ENCODE data around the gene PARD3. TPM values are rescaled to one million over a fixed set of nuclear protein-coding genes. Genes with fewer than 3 reads are reported as not detected.

The PARD3 gene
- total and polyA plus RNA-seq, 10 of the 15 experiments (the other 5 are each of a cell fraction or from before 2014, with no cell fraction given) = 2.6 to 43.1 (median 13.9) TPM

DNA sequence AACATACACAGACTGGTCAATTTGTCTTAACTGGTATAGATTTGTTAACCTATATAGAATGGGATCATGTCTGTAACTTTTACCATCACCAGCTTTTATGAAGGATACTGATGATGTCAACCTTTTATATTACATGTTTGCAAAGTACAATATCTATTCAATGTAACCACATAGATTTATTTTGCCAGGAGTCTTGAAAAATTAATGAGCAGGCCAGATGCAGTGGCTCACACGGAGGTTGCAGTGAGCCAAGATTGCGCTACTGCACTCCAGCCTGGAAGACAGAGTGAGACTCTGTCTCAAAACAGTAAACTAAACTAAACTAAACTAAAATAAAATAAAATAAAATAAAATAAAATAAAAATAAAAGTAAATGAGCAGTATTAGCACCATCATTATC lies 30.0 kb upstream of the PARD3 start:
- WGBS (ENCODE audit: insufficient coverage, insufficient replicate concordance, low lambda C conversion rate, missing lambda C conversion rate) = 48% methylated on average over 2 of the region's 2 CpGs
- Histone ChIP-seq H3K4me2 (ENCODE audit: control insufficient read depth, insufficient read depth) (no peak overlapping the region), H3K27me3 (replicated peaks in 1 of 2; ENCODE audit: control insufficient read depth in 2 of 2, insufficient read depth in 2 of 2, low read length in 1 of 2) (no peaks in the 10 kb centered on the region; a peak in 1 of 4 replicates), H3K9ac (ENCODE audit: control insufficient read depth, insufficient read depth, low read length) (no peak overlapping the region), H3K36me3 (ENCODE audit: control insufficient read depth in 2 of 2, insufficient read depth in 2 of 2, low read length in 1 of 2) (no peaks in the 10 kb centered on the region), H2AFZ (ENCODE audit: control insufficient read depth, low read depth, low read length) (no peak overlapping the region), H3K9me3 (replicated peaks; ENCODE audit: control insufficient read depth, insufficient read depth, low read length) (no peaks in the 10 kb centered on the region), H3K27ac (ENCODE audit: control insufficient read depth, insufficient read depth) (no peak overlapping the region), H4K20me1 (ENCODE audit: control insufficient read depth, insufficient read depth) (no peaks in the 10 kb centered on the region), H3K79me2 (ENCODE audit: control insufficient read depth, insufficient read depth, low read length) (no peaks in the 10 kb centered on the region), H3K4me3 (no peak overlapping the region), H3K4me1 (ENCODE audit: control insufficient read depth, insufficient read depth, low read length) (no peaks in the 10 kb centered on the region)
- SMC1A ChIA-PET (ENCODE audit: uncharacterized antibody, unreplicated experiment) = no interaction called here
- BruUV-seq (replicated peaks) = no TSS peak
- ATAC-seq (no peak), FAIRE-seq (no peak), DNase-seq (ENCODE audit: low read depth, low spot score) (no peak)
- RAD21 ChIA-PET (ENCODE audit: unreplicated experiment) = no interaction called here
- in situ Hi-C loops (cut with MboI) (no loop called here), intact Hi-C loops (cut with micrococcal nuclease; ENCODE audit: unreplicated experiment) (no loop called here)
- CTCF ChIA-PET = no interaction called here
- POLR2A ChIA-PET = no interaction called here
- TF ChIP-seq, protein P1, sequence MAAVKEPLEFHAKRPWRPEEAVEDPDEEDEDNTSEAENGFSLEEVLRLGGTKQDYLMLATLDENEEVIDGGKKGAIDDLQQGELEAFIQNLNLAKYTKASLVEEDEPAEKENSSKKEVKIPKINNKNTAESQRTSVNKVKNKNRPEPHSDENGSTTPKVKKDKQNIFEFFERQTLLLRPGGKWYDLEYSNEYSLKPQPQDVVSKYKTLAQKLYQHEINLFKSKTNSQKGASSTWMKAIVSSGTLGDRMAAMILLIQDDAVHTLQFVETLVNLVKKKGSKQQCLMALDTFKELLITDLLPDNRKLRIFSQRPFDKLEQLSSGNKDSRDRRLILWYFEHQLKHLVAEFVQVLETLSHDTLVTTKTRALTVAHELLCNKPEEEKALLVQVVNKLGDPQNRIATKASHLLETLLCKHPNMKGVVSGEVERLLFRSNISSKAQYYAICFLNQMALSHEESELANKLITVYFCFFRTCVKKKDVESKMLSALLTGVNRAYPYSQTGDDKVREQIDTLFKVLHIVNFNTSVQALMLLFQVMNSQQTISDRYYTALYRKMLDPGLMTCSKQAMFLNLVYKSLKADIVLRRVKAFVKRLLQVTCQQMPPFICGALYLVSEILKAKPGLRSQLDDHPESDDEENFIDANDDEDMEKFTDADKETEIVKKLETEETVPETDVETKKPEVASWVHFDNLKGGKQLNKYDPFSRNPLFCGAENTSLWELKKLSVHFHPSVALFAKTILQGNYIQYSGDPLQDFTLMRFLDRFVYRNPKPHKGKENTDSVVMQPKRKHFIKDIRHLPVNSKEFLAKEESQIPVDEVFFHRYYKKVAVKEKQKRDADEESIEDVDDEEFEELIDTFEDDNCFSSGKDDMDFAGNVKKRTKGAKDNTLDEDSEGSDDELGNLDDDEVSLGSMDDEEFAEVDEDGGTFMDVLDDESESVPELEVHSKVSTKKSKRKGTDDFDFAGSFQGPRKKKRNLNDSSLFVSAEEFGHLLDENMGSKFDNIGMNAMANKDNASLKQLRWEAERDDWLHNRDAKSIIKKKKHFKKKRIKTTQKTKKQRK (IDR thresholded peaks at IDR 0.05; ENCODE audit: low read depth, low read length) = no peak
- TF ChIP-seq, protein P2, sequence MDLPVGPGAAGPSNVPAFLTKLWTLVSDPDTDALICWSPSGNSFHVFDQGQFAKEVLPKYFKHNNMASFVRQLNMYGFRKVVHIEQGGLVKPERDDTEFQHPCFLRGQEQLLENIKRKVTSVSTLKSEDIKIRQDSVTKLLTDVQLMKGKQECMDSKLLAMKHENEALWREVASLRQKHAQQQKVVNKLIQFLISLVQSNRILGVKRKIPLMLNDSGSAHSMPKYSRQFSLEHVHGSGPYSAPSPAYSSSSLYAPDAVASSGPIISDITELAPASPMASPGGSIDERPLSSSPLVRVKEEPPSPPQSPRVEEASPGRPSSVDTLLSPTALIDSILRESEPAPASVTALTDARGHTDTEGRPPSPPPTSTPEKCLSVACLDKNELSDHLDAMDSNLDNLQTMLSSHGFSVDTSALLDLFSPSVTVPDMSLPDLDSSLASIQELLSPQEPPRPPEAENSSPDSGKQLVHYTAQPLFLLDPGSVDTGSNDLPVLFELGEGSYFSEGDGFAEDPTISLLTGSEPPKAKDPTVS (IDR thresholded peaks at IDR 0.05; ENCODE audit: low read depth, low read length) = no peak
- TF ChIP-seq CHD4 (IDR thresholded peaks at IDR 0.05) (no peak), KLF5 (IDR thresholded peaks at IDR 0.05; ENCODE audit: partially characterized antibody) (no peak), ESRRA (IDR thresholded peaks at IDR 0.05; ENCODE audit: low read length) (no peak), EED (IDR thresholded peaks at IDR 0.05; ENCODE audit: low read depth) (no peak), PRDM15 (CRISPR knock-in tag; IDR thresholded peaks at IDR 0.05) (no peak)
- TF ChIP-seq, protein P3, sequence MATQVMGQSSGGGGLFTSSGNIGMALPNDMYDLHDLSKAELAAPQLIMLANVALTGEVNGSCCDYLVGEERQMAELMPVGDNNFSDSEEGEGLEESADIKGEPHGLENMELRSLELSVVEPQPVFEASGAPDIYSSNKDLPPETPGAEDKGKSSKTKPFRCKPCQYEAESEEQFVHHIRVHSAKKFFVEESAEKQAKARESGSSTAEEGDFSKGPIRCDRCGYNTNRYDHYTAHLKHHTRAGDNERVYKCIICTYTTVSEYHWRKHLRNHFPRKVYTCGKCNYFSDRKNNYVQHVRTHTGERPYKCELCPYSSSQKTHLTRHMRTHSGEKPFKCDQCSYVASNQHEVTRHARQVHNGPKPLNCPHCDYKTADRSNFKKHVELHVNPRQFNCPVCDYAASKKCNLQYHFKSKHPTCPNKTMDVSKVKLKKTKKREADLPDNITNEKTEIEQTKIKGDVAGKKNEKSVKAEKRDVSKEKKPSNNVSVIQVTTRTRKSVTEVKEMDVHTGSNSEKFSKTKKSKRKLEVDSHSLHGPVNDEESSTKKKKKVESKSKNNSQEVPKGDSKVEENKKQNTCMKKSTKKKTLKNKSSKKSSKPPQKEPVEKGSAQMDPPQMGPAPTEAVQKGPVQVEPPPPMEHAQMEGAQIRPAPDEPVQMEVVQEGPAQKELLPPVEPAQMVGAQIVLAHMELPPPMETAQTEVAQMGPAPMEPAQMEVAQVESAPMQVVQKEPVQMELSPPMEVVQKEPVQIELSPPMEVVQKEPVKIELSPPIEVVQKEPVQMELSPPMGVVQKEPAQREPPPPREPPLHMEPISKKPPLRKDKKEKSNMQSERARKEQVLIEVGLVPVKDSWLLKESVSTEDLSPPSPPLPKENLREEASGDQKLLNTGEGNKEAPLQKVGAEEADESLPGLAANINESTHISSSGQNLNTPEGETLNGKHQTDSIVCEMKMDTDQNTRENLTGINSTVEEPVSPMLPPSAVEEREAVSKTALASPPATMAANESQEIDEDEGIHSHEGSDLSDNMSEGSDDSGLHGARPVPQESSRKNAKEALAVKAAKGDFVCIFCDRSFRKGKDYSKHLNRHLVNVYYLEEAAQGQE (IDR thresholded peaks at IDR 0.05; ENCODE audit: low read depth, low read length) = no peak

Measured in GM12878 (cell line).